Testis (tissue), 3 donors: Measurements from ENCODE around the gene MAPK11. TPM values are rescaled to one million over a fixed set of nuclear protein-coding genes. Genes with fewer than 3 reads are reported as not detected.

ENCODE experiments used
- DNase-seq: peaks from one replicate; pipeline ENCODE4 v3.0.0-alpha.2; 2019
- H3K27ac ChIP-seq, 2 donors: fragments of 200-600 bp; sonication (generic); one replicate each; pipeline ENCODE4 v1.5.1; 2019
- H3K27me3 ChIP-seq: fragments of 200-600 bp; sonication (generic); one replicate; pipeline ENCODE4 v1.5.1; 2019
- H3K36me3 ChIP-seq: fragments of 200-600 bp; sonication (generic); one replicate; pipeline ENCODE4 v1.5.1; 2017; ENCODE audit warnings: low read depth; ENCODE audit errors: missing control alignments
- H3K4me1 ChIP-seq: fragments of 200-600 bp; sonication (generic); one replicate; pipeline ENCODE4 v1.5.1; 2019
- H3K4me3 ChIP-seq, 2 donors: fragments of 200-600 bp; sonication (generic); one replicate each; pipeline ENCODE4 v1.5.1; 2017 to 2019
- H3K9me3 ChIP-seq: fragments of 200-600 bp; sonication (generic); one replicate; pipeline ENCODE4 v1.5.1; 2017
- POLR2A ChIP-seq: fragments of 450-650 bp; IDR thresholded peaks from one replicate; pipeline ENCODE4 v1.6.1; 2017; ENCODE audit warnings: antibody characterized with exemption, mild to moderate bottlenecking, moderate library complexity
- WGBS, 2 donors: methylation state at CpG; one replicate each; pipeline ENCODE4 v1.1.5; 2018; 5-methylcytosine and 5-hydroxymethylcytosine counted together
- intact Hi-C: fragments of 100-400 bp; cut with DNase I; formaldehyde crosslinking; loops from one replicate; pipeline ENCODE4 v1.15.1; 2023; ENCODE audit warnings: low total_unique reads
- polyA plus RNA-seq: library from polyadenylated mRNA; stranded (reverse); fragments of 350-450 nt; fragmentation: Illumina TruSeq; extraction: RNeasy Lipid Tissue Mini Kit (QIAGEN cat#74804); gene quantifications from one replicate; pipeline ENCODE4 v1.2.3, GENCODE V29; 2014; ENCODE audit warnings: low read depth, low replicate concordance; ENCODE audit not compliant: insufficient read depth
- total RNA-seq, 2 donors: library from RNA; depleted of rRNA; stranded (reverse); fragments of >200 nt; gene quantifications; one replicate each; pipeline ENCODE4 v1.2.3, GENCODE V29; 2016
- TF ChIP-seq, protein P1 (sequence below), 3 experiments: fragments of 450-650 bp in 2 of 3; fragments of 200-600 bp in 1 of 3; sonication (generic) in 1 of 3; IDR thresholded peaks; one replicate each; pipeline ENCODE4 v1.5.1; 2016 to 2019; ENCODE audit warnings: antibody characterized with exemption in 3 of 3, mild to moderate bottlenecking in 2 of 3, moderate library complexity in 1 of 3

The MAPK11 gene
- total and polyA plus RNA-seq, 3 donors from 2014 or later, result 6.4 to 10.7 (median 8.3) TPM

DNA sequence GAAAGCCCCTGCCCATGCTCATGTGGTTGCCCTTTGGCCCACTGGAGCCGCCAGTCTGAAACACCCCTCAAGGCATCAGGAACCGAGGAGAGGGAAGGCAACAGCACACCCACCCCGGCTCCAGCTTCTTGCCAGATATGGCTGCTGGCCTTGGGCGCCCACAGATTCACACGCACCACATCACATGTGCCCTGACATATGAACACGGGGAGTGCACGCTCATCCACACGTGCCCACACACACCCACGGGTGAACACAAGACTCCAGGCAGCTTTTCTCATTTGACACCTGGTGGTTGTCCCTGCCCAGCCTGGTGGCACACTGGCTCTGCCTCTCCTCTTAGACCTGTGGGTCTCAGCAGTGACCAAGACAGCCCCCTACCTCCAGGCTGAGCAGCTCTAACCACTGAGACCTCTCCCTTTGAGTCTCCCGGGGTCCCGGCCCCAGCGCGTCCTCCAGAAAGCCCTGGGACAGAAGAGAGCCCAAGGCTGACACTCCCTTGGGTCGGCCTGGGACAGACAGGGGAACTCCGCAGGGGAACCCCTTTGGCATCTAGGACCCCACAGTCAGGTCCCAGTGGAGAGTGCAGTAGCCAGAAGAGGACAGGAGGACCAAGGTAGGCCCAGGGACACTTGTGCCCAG is 6.0 kb downstream of the MAPK11 start:
- no peak for TF ChIP-seq POLR2A
- TF ChIP-seq, protein P1, sequence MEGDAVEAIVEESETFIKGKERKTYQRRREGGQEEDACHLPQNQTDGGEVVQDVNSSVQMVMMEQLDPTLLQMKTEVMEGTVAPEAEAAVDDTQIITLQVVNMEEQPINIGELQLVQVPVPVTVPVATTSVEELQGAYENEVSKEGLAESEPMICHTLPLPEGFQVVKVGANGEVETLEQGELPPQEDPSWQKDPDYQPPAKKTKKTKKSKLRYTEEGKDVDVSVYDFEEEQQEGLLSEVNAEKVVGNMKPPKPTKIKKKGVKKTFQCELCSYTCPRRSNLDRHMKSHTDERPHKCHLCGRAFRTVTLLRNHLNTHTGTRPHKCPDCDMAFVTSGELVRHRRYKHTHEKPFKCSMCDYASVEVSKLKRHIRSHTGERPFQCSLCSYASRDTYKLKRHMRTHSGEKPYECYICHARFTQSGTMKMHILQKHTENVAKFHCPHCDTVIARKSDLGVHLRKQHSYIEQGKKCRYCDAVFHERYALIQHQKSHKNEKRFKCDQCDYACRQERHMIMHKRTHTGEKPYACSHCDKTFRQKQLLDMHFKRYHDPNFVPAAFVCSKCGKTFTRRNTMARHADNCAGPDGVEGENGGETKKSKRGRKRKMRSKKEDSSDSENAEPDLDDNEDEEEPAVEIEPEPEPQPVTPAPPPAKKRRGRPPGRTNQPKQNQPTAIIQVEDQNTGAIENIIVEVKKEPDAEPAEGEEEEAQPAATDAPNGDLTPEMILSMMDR (IDR thresholded peaks at IDR 0.05), result no peak
- intact Hi-C loops, result no loop called here
- no peaks in the 10 kb centered on the region for H3K36me3 ChIP-seq
- no peak for DNase-seq
- H3K27me3 ChIP-seq, result no peaks in the 10 kb centered on the region
- H3K4me3 ChIP-seq, result no peak overlapping the region
- 89 to 93% methylated on average over 6 to 15 of the region's 15 CpGs for WGBS, 2 donors
- peaks cover 29% of the 10 kb centered on the region for H3K4me1 ChIP-seq
- H3K9me3 ChIP-seq, result no peaks in the 10 kb centered on the region
- no peak overlapping the region for H3K27ac ChIP-seq

GRCh38 chr22:50262973-50263617 is 7.1 kb downstream of the MAPK11 start:
- TF ChIP-seq, protein P1 (IDR thresholded peaks at IDR 0.05), result no peak
- TF ChIP-seq POLR2A, result no peak

GRCh38 chr22:50262460-50262911 is 7.7 kb downstream of the MAPK11 start:
- no peak overlapping the region for H3K4me3 ChIP-seq
- H3K36me3 ChIP-seq, result no peaks in the 10 kb centered on the region
- TF ChIP-seq, protein P1 (IDR thresholded peaks at IDR 0.05), result no peak
- no peak for TF ChIP-seq POLR2A
- no peak for DNase-seq
- WGBS, 2 donors, result 73 to 81% methylated on average over 6 to 7 of the region's 7 CpGs
- no peak overlapping the region for H3K27ac ChIP-seq
- H3K4me1 ChIP-seq, result peaks cover 14% of the 10 kb centered on the region
- no peaks in the 10 kb centered on the region for H3K27me3 ChIP-seq
- intact Hi-C loops, result no loop called here
- no peaks in the 10 kb centered on the region for H3K9me3 ChIP-seq

More at GRCh38 chr22:50262973-50263617, 7.1 kb downstream of the MAPK11 start:
- H3K4me3 ChIP-seq, result no peak overlapping the region
- intact Hi-C loops, result no loop called here
- H3K36me3 ChIP-seq, result no peaks in the 10 kb centered on the region
- DNase-seq, result no peak
- 65 to 75% methylated on average over 4 to 9 of the region's 9 CpGs for WGBS, 2 donors
- H3K9me3 ChIP-seq, result no peaks in the 10 kb centered on the region
- no peak overlapping the region for H3K27ac ChIP-seq
- H3K27me3 ChIP-seq, result no peaks in the 10 kb centered on the region
- H3K4me1 ChIP-seq, result peaks cover 18% of the 10 kb centered on the region

GRCh38 chr22:50261615-50262459 is 8.3 kb downstream of the MAPK11 start, which contains the start of gene MAPK12:
Gene MAPK12 (minus strand): TSS chr22:50261683. CDS start chr22:50261509, 174 bp downstream.
- Histone ChIP-seq H3K4me3 (peak within 1 kb of the TSS; percentile 51 to 52), H3K27ac (peak within 1 kb of the TSS; percentile 50), H3K4me1 (peaks cover 11% of the 10 kb centered on the region), H3K9me3 (no peaks in the 10 kb centered on the region), H3K36me3 (no peaks in the 10 kb centered on the region), H3K27me3 (no peaks in the 10 kb centered on the region)
- intact Hi-C loops, result no loop called here
- TF ChIP-seq POLR2A, result no peak
- TF ChIP-seq, protein P1 (IDR thresholded peaks at IDR 0.05), result no peak
- no peak for DNase-seq
- 8 to 17% methylated on average over 7 to 32 of the region's 61 CpGs for WGBS, 2 donors
